ENCODE measurements around the gene C5orf15.

C5orf15 gene

DNA sequence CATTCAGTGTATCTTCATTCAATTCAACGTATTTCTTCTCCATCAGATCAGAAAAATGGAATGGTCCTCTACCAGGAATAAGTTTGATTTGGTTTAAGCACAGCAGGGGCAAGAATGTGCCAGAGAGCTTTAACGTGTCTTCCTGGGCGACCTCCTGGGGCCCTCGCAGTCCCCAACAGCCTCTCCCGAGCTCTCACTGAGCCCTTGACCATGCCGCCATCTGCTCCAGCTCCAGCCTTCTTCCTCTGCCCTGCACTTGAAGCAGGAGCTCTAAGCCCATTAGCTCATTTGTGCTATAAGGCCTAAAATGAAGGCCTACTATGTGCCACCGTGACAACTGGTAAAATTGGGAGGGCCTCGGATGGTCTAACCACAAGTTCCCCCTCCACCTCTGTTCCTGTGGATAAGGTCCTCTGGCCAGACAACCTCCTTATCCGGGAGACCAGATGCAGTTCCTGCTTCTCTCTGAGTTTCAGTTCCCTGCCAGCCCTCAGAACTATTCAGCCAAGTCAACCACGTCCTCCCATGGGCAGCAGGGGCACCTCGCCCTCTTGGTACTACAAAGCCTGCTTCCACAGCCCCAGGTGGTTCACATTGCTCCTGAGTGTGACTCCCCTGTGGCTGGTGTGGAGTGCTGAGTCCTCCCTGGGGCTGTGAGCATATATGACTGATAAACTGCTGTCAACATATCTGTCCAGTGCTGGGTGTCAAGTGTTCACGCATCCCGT lies 35.8 kb downstream of the C5orf15 start:
- no peak for DNase-seq
- no peaks in the 10 kb centered on the region for H3K36me3 ChIP-seq (ENCODE audit: control insufficient read depth, insufficient read depth, low read length)
- H3K4me1 ChIP-seq (ENCODE audit: control insufficient read depth, insufficient read depth, low read length, poor library complexity, severe bottlenecking) = no peaks in the 10 kb centered on the region
- H3K27me3 ChIP-seq (replicated peaks; ENCODE audit: control insufficient read depth, insufficient read depth, low read length, poor library complexity, severe bottlenecking) = no peaks in the 10 kb centered on the region
- H3K9me3 ChIP-seq (ENCODE audit: control insufficient read depth, low read length) = no peaks in the 10 kb centered on the region
- H3K27ac ChIP-seq (ENCODE audit: insufficient read depth, low read length, poor library complexity, severe bottlenecking) = no peak overlapping the region
- no peak overlapping the region for H3K4me3 ChIP-seq (ENCODE audit: insufficient read depth, low read depth, low read length, poor library complexity, severe bottlenecking)

DNA sequence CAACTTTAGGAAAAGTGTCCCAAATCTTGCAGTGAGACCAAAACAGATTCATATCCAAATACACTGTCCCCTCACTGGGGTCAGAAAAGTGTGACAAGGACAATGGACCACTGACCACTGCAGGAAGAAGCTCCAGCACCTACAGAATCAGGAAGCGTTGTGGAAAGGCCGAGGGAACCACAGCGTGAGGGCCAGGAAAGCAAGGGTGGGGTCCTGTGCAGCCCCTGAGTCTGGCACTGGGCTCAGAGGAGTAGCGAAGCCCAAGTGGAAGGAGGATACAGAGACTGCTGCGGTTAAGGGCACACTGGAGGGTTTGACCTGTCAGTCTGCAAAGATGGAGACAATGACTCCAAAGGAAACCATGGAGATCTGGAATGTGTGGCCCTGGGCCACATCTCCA lies 36.9 kb downstream of the C5orf15 start:
- no peak for DNase-seq
- Histone ChIP-seq H3K27ac (ENCODE audit: insufficient read depth, low read length, poor library complexity, severe bottlenecking) (no peak overlapping the region), H3K9me3 (ENCODE audit: control insufficient read depth, low read length) (no peaks in the 10 kb centered on the region), H3K4me1 (ENCODE audit: control insufficient read depth, insufficient read depth, low read length, poor library complexity, severe bottlenecking) (no peaks in the 10 kb centered on the region), H3K36me3 (ENCODE audit: control insufficient read depth, insufficient read depth, low read length) (no peaks in the 10 kb centered on the region), H3K4me3 (ENCODE audit: insufficient read depth, low read depth, low read length, poor library complexity, severe bottlenecking) (no peak overlapping the region), H3K27me3 (replicated peaks; ENCODE audit: control insufficient read depth, insufficient read depth, low read length, poor library complexity, severe bottlenecking) (no peaks in the 10 kb centered on the region)

DNA sequence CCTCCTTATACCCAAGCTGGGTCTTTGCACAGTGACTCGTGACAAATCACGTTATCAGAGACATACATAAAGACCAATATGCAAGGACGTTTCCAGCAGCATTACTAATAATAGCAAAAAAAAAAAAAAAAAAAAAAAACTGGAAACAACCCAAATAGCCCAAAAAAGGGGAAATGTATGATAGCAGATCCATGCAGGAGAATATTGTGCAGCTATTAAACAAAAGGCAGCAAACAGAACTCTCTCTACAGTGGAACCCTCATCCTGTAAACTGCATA lies 37.7 kb downstream of the C5orf15 start:
- no peak overlapping the region for H3K27ac ChIP-seq (ENCODE audit: insufficient read depth, low read length, poor library complexity, severe bottlenecking)
- no peak for DNase-seq

DNA sequence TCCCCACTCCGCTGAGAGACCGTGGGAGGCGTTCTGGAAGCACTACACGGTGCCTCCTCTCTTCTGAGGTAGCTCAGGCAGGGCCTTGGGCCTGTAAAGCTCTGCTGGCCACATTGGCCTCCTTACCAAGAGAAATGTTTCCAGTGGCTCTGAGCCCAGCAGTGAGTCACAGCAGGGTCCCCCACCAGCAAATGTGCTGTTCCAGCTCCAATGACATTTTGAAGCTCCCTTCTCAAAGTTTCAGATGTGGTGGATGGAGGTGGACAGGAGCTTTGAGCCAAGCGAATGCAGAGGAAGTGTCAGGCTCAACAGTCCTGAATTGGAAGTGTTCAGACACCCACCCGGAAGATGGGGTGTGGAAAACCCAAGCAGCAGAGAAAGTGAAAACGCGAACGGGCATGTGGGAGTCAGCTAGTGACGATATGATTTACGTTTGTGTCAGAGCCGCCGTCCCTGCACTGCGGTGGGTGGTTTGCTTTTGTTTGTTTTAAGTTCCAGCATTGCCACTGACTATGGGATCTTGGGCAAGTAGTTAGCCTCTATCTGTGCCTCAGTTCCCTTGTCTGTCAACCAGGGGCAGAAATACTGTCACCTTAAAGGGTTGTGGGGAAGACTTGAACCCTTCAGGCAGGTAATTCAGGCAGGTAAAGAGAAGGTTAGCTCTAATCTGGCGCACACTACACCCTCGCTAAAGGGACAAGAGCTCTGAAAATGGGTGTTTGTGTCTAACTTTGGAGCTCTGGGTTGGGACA lies 38.2 kb downstream of the C5orf15 start:
- H3K27me3 ChIP-seq (replicated peaks; ENCODE audit: control insufficient read depth, insufficient read depth, low read length, poor library complexity, severe bottlenecking) = no peaks in the 10 kb centered on the region
- DNase-seq = peak in 2 of 3 donors; percentile 16 to 17
- no peaks in the 10 kb centered on the region for H3K4me1 ChIP-seq (ENCODE audit: control insufficient read depth, insufficient read depth, low read length, poor library complexity, severe bottlenecking)
- H3K9me3 ChIP-seq (ENCODE audit: control insufficient read depth, low read length) = no peaks in the 10 kb centered on the region
- peak overlapping the region; percentile 17 for H3K27ac ChIP-seq (ENCODE audit: insufficient read depth, low read length, poor library complexity, severe bottlenecking)
- peak overlapping the region; percentile 51 for H3K4me3 ChIP-seq (ENCODE audit: insufficient read depth, low read depth, low read length, poor library complexity, severe bottlenecking)
- no peaks in the 10 kb centered on the region for H3K36me3 ChIP-seq (ENCODE audit: control insufficient read depth, insufficient read depth, low read length)

More for the DNA sequence above, 37.7 kb downstream of the C5orf15 start:
- Histone ChIP-seq H3K9me3 (ENCODE audit: control insufficient read depth, low read length) (no peaks in the 10 kb centered on the region), H3K4me3 (ENCODE audit: insufficient read depth, low read depth, low read length, poor library complexity, severe bottlenecking) (peak overlapping the region; percentile 51), H3K36me3 (ENCODE audit: control insufficient read depth, insufficient read depth, low read length) (no peaks in the 10 kb centered on the region), H3K4me1 (ENCODE audit: control insufficient read depth, insufficient read depth, low read length, poor library complexity, severe bottlenecking) (no peaks in the 10 kb centered on the region), H3K27me3 (replicated peaks; ENCODE audit: control insufficient read depth, insufficient read depth, low read length, poor library complexity, severe bottlenecking) (no peaks in the 10 kb centered on the region)

DNA sequence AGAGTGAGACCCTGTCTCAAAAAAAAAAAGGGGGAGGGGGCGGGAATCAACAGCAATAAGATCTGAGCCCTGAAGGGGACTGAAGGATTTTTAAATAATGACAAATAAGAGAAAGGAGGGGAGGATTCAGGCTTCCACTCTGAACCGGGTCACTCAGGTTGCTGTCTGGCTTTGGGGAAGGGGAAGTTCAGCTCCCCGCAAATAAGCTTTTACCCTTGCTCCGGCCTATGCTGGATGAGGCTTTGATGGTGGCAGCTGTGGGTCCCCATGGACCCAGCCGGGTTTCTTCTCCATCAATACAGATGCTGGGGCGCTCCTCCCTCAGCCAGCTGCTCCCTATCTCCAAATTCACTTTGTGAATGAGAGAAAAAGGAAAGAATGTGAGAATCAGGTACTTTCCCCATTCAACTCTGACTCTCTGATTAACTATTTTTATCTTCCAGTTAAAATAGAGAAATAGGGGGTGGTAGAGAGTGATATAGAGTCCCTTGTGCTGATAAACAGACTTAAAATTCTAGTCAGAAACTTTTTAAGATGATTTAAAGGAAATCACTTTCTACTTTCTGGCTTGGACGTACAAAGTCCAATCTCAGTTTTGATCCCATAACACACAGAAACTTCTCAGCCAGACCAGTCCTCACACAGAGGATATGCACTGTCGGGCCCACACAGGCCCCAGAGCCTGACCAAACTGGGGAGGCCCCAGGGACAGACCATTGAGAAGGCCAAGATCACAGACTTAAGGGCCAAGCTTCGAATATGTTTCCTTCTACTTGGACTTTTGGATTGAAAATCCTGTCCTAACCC lies 39.6 kb downstream of the C5orf15 start:
- Histone ChIP-seq H3K9me3 (ENCODE audit: control insufficient read depth, low read length) (no peaks in the 10 kb centered on the region), H3K27me3 (replicated peaks; ENCODE audit: control insufficient read depth, insufficient read depth, low read length, poor library complexity, severe bottlenecking) (no peaks in the 10 kb centered on the region), H3K36me3 (ENCODE audit: control insufficient read depth, insufficient read depth, low read length) (no peaks in the 10 kb centered on the region), H3K27ac (ENCODE audit: insufficient read depth, low read length, poor library complexity, severe bottlenecking) (no peak overlapping the region), H3K4me1 (ENCODE audit: control insufficient read depth, insufficient read depth, low read length, poor library complexity, severe bottlenecking) (no peaks in the 10 kb centered on the region), H3K4me3 (ENCODE audit: insufficient read depth, low read depth, low read length, poor library complexity, severe bottlenecking) (no peak overlapping the region)
- DNase-seq = no peak

DNA sequence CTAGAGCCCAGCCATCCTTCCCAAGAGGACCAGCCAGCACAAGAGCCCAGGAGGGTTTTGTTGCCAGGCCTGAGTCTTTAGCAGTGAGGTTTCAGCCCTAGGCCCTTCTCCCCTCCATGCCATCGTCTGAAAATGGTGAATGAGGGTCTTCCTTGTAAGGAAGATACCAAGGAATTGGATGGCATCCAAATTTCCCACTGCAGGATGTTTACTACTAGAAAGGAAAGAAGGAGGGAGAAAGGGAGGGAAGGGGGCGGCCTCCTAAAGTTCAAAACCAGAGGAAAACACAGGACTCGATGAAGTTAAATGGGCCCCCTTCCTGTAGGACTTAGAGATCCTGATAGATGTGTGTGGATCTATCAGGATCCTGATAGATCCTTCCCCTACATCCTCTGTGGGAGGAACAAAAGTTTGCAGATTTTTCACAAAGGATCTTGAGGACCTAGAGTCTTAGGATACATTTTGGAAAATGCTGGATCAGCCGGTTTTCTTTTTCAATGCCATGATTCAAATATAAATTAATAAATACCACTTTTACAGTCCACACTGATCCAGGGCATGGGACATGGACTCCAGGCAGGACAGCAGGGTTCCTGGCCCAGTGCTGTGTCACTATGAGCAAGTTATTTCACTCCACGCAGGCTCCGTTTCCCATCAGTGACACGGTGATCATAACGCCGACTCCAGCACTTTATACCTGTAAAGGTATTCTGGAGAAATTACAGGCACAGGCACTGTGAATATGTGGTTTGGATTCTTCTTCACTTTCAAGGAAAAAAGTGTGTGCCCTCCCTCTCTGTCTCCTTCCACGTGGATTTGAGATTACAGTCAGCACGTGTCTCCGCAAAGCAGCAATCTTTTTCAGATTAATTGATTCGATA lies 40.9 kb downstream of the C5orf15 start:
- no peaks in the 10 kb centered on the region for H3K27me3 ChIP-seq (replicated peaks; ENCODE audit: control insufficient read depth, insufficient read depth, low read length, poor library complexity, severe bottlenecking)
- H3K36me3 ChIP-seq (ENCODE audit: control insufficient read depth, insufficient read depth, low read length) = no peaks in the 10 kb centered on the region
- H3K4me1 ChIP-seq (ENCODE audit: control insufficient read depth, insufficient read depth, low read length, poor library complexity, severe bottlenecking) = no peaks in the 10 kb centered on the region
- no peak for DNase-seq
- H3K27ac ChIP-seq (ENCODE audit: insufficient read depth, low read length, poor library complexity, severe bottlenecking) = no peak overlapping the region
- H3K4me3 ChIP-seq (ENCODE audit: insufficient read depth, low read depth, low read length, poor library complexity, severe bottlenecking) = no peak overlapping the region
- H3K9me3 ChIP-seq (ENCODE audit: control insufficient read depth, low read length) = no peaks in the 10 kb centered on the region

DNA sequence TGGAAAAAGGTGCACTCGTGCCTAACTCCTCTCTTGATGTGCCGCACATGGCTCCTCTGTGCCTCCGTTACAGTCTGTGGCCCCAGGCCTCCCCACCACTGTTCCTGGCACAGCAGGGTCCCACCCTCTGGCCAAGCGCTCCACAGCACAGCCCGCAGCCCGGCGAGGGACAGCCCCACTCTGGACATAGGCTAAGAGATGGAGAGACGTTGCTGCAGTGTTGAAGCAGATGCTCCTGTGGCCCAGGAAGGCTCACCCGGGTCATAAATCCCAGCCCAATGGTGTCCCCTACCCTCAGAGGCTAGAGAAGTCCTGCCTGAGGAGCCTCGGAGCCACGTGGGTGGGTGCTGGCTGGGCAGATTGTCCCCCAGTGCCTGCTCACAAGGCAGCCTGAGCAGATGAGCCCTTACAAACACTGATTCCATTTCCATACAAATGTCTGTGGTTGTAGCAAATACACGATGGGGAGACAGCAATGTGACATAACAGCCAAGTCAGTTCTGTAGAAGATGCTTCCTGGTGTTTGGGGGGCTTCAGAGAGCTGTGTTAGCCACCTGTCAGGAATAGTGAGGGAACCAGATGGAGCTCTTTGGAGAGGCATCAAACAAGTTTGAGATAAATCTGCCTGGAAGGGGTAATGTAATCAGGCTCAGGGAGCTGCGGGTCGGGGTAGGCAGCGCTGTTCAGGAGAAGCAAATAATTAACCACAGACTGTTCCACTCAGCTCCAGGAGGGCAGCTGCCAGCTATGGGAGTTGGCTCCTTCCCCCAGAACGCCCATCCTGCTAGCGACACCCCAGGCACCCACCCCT lies 41.7 kb downstream of the C5orf15 start:
- no peak for DNase-seq
- H3K9me3 ChIP-seq (ENCODE audit: control insufficient read depth, low read length) = no peaks in the 10 kb centered on the region
- H3K36me3 ChIP-seq (ENCODE audit: control insufficient read depth, insufficient read depth, low read length) = no peaks in the 10 kb centered on the region
- H3K4me3 ChIP-seq (ENCODE audit: insufficient read depth, low read depth, low read length, poor library complexity, severe bottlenecking) = no peak overlapping the region
- H3K27me3 ChIP-seq (replicated peaks; ENCODE audit: control insufficient read depth, insufficient read depth, low read length, poor library complexity, severe bottlenecking) = no peaks in the 10 kb centered on the region
- H3K27ac ChIP-seq (ENCODE audit: insufficient read depth, low read length, poor library complexity, severe bottlenecking) = no peak overlapping the region
- no peaks in the 10 kb centered on the region for H3K4me1 ChIP-seq (ENCODE audit: control insufficient read depth, insufficient read depth, low read length, poor library complexity, severe bottlenecking)

DNA sequence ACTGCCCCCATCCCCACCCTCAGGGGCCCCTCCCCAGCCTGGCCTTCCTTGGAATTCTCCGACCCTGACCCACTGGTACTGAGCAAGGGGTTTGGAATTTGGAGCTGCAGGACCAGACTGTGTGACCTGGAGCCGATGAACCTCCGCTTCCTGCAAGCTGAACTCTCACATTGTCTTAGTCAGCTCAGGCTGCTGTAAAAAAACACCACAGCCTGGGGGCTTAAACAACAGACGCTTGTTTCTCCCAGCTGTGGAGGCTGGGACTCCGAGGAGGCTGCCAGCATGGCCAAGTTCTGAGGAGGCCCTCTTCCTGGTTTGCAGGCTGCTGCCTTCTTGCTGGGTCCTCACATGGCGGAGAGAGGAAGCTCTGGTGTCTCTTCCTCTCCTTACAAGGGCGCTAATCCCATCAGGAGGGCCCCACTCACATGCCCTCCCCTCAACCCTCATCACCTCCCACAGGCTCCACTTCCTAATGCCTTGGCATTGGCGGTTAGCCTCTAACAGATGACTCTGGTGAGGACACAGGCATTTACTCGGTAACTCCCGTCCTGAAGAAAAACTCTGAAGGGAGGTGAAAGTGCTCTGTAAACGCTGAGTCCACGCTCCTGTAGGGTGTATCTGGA lies 42.4 kb downstream of the C5orf15 start:
- Histone ChIP-seq H3K4me1 (ENCODE audit: control insufficient read depth, insufficient read depth, low read length, poor library complexity, severe bottlenecking) (no peaks in the 10 kb centered on the region), H3K9me3 (ENCODE audit: control insufficient read depth, low read length) (no peaks in the 10 kb centered on the region)

DNA sequence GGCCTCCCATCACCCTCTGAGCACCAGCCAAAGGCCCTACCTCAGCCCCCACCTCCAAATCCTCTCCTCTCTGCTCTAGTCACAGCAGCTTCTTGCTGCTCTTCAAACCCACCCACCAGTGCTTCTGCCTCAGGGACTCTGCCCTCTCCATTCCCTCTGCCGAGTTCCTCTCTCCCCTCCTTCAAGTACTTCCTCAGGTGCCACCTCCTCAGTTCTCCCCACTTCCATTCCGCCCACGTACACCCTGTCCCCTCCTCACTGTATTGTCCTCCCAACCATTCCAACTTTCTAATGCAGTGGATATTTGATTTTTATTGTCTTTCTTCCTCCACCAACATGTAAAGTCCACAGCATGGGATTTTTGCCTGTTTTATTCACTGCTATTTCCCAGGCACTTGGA lies 43.2 kb downstream of the C5orf15 start:
- Histone ChIP-seq H3K27me3 (replicated peaks; ENCODE audit: control insufficient read depth, insufficient read depth, low read length, poor library complexity, severe bottlenecking) (no peaks in the 10 kb centered on the region), H3K9me3 (ENCODE audit: control insufficient read depth, low read length) (no peaks in the 10 kb centered on the region), H3K4me3 (ENCODE audit: insufficient read depth, low read depth, low read length, poor library complexity, severe bottlenecking) (no peak overlapping the region), H3K27ac (ENCODE audit: insufficient read depth, low read length, poor library complexity, severe bottlenecking) (no peak overlapping the region), H3K4me1 (ENCODE audit: control insufficient read depth, insufficient read depth, low read length, poor library complexity, severe bottlenecking) (no peaks in the 10 kb centered on the region), H3K36me3 (ENCODE audit: control insufficient read depth, insufficient read depth, low read length) (no peaks in the 10 kb centered on the region)
- DNase-seq = no peak

More for the DNA sequence above, 42.4 kb downstream of the C5orf15 start:
- no peaks in the 10 kb centered on the region for H3K27me3 ChIP-seq (replicated peaks; ENCODE audit: control insufficient read depth, insufficient read depth, low read length, poor library complexity, severe bottlenecking)
- no peak overlapping the region for H3K27ac ChIP-seq (ENCODE audit: insufficient read depth, low read length, poor library complexity, severe bottlenecking)
- H3K36me3 ChIP-seq (ENCODE audit: control insufficient read depth, insufficient read depth, low read length) = no peaks in the 10 kb centered on the region
- no peak overlapping the region for H3K4me3 ChIP-seq (ENCODE audit: insufficient read depth, low read depth, low read length, poor library complexity, severe bottlenecking)
- no peak for DNase-seq
